ENCODE measurements around the gene GPC5.
"Not testable (repeated sequence)": the region's sequence is repeated elsewhere in the genome, so short reads cannot be mapped to it uniquely, and the experiment has no call there.

Gene GPC5

GRCh38 chr13:91785431-91786119, 387.2 kb downstream of the GPC5 start:
- H3K79me1 ChIP-seq (ENCODE audit: low read length), result no peaks in the 10 kb centered on the region
- no CpG with 5 or more reads among the region's 5 CpGs for WGBS (ENCODE audit: extremely low coverage, insufficient coverage, insufficient read length)

GRCh38 chr13:91792054-91792453, 393.6 kb downstream of the GPC5 start:
- Histone ChIP-seq H3K27ac (ENCODE audit: low read depth, low read length) (no peak overlapping the region), H2BK120ac (ENCODE audit: insufficient read depth, low read length, poor library complexity) (no peak overlapping the region), H3K4ac (ENCODE audit: low read depth, low read length) (no peak overlapping the region), H3K4me3 (ENCODE audit: low read depth, low read length) (no peak overlapping the region), H3K4me2 (ENCODE audit: low read length) (no peak overlapping the region), H3K4me1 (ENCODE audit: control insufficient read depth in 1 of 2, insufficient read depth in 2 of 2, low read length in 2 of 2) (no peaks in the 10 kb centered on the region), H3K79me1 (ENCODE audit: low read length) (no peaks in the 10 kb centered on the region), H3K23ac (ENCODE audit: low read length) (no peak overlapping the region), H2BK12ac (ENCODE audit: low read length) (no peak overlapping the region), H3K9me3 (ENCODE audit: insufficient read depth, low read depth, low read length) (no peaks in the 10 kb centered on the region), H3K27me3 (ENCODE audit: insufficient read depth, low read length) (no peaks in the 10 kb centered on the region), H4K12ac (ENCODE audit: low read depth, low read length) (no peak overlapping the region), H4K91ac (ENCODE audit: low read depth, low read length) (no peak overlapping the region), H3K14ac (ENCODE audit: low read length) (no peak overlapping the region), H3K36me3 (ENCODE audit: control insufficient read depth in 1 of 2, insufficient read depth in 2 of 2, low read length in 2 of 2) (no peaks in the 10 kb centered on the region), H2AK5ac (ENCODE audit: low read length) (no peak overlapping the region), H3K9ac (ENCODE audit: low read length) (no peak overlapping the region), H3K18ac (ENCODE audit: low read length) (no peak overlapping the region), H2BK5ac (ENCODE audit: low read depth, low read length, poor library complexity) (no peak overlapping the region), H2AFZ (ENCODE audit: insufficient read depth, low read length, poor library complexity) (no peak overlapping the region), H3K79me2 (ENCODE audit: control insufficient read depth, insufficient read depth, low read length, poor library complexity) (no peaks in the 10 kb centered on the region), H4K8ac (ENCODE audit: low read depth, low read length) (no peak overlapping the region)
- no CpG with 5 or more reads among the region's 1 CpG for WGBS (ENCODE audit: extremely low coverage, insufficient coverage, insufficient read length)
- no peak for DNase-seq

More at GRCh38 chr13:91785431-91786119, 387.2 kb downstream of the GPC5 start:
- H3K23ac ChIP-seq (ENCODE audit: low read length), result no peak overlapping the region
- H3K4me3 ChIP-seq (ENCODE audit: low read depth, low read length), result no peak overlapping the region
- H3K14ac ChIP-seq (ENCODE audit: low read length), result no peak overlapping the region
- no peak overlapping the region for H3K9ac ChIP-seq (ENCODE audit: low read length)
- no peak for DNase-seq
- no peak overlapping the region for H2BK120ac ChIP-seq (ENCODE audit: insufficient read depth, low read length, poor library complexity)
- H3K36me3 ChIP-seq (ENCODE audit: control insufficient read depth in 1 of 2, insufficient read depth in 2 of 2, low read length in 2 of 2), result no peaks in the 10 kb centered on the region
- H4K12ac ChIP-seq (ENCODE audit: low read depth, low read length), result no peak overlapping the region
- no peaks in the 10 kb centered on the region for H3K9me3 ChIP-seq (ENCODE audit: insufficient read depth, low read depth, low read length)
- no peaks in the 10 kb centered on the region for H3K4me1 ChIP-seq (ENCODE audit: control insufficient read depth in 1 of 2, insufficient read depth in 2 of 2, low read length in 2 of 2)
- no peak overlapping the region for H2BK12ac ChIP-seq (ENCODE audit: low read length)
- H2BK5ac ChIP-seq (ENCODE audit: low read depth, low read length, poor library complexity), result no peak overlapping the region
- no peak overlapping the region for H3K18ac ChIP-seq (ENCODE audit: low read length)
- no peaks in the 10 kb centered on the region for H3K79me2 ChIP-seq (ENCODE audit: control insufficient read depth, insufficient read depth, low read length, poor library complexity)
- no peak overlapping the region for H3K4me2 ChIP-seq (ENCODE audit: low read length)
- no peaks in the 10 kb centered on the region for H3K27me3 ChIP-seq (ENCODE audit: insufficient read depth, low read length)
- no peak overlapping the region for H3K4ac ChIP-seq (ENCODE audit: low read depth, low read length)
- H2AK5ac ChIP-seq (ENCODE audit: low read length), result no peak overlapping the region
- no peak overlapping the region for H4K91ac ChIP-seq (ENCODE audit: low read depth, low read length)
- no peak overlapping the region for H2AFZ ChIP-seq (ENCODE audit: insufficient read depth, low read length, poor library complexity)
- H3K27ac ChIP-seq (ENCODE audit: low read depth, low read length), result no peak overlapping the region
- H4K8ac ChIP-seq (ENCODE audit: low read depth, low read length), result no peak overlapping the region

- no CpG with 5 or more reads among the region's 11 CpGs for WGBS (ENCODE audit: extremely low coverage, insufficient coverage, insufficient read length)
- no peak overlapping the region for H3K14ac ChIP-seq (ENCODE audit: low read length)
- no peak overlapping the region for H3K23ac ChIP-seq (ENCODE audit: low read length)
Measured at GRCh38 chr13:91797567-91797966, 399.1 kb downstream of the GPC5 start.

GRCh38 chr13:91798338-91798737, 399.9 kb downstream of the GPC5 start:
- H3K27me3 ChIP-seq (ENCODE audit: insufficient read depth, low read length); H3K36me3 ChIP-seq (ENCODE audit: control insufficient read depth in 1 of 2, insufficient read depth in 2 of 2, low read length in 2 of 2); H3K9me3 ChIP-seq (ENCODE audit: insufficient read depth, low read depth, low read length); H2AK5ac ChIP-seq (ENCODE audit: low read length); H4K91ac ChIP-seq (ENCODE audit: low read depth, low read length); H2BK120ac ChIP-seq (ENCODE audit: insufficient read depth, low read length, poor library complexity); H3K4me2 ChIP-seq (ENCODE audit: low read length); H4K8ac ChIP-seq (ENCODE audit: low read depth, low read length); H3K27ac ChIP-seq (ENCODE audit: low read depth, low read length); H3K79me1 ChIP-seq (ENCODE audit: low read length); H2BK12ac ChIP-seq (ENCODE audit: low read length); H3K4me1 ChIP-seq (ENCODE audit: control insufficient read depth in 1 of 2, insufficient read depth in 2 of 2, low read length in 2 of 2); H3K23ac ChIP-seq (ENCODE audit: low read length); H3K4ac ChIP-seq (ENCODE audit: low read depth, low read length); H3K18ac ChIP-seq (ENCODE audit: low read length); H3K79me2 ChIP-seq (ENCODE audit: control insufficient read depth, insufficient read depth, low read length, poor library complexity); H2AFZ ChIP-seq (ENCODE audit: insufficient read depth, low read length, poor library complexity); H3K4me3 ChIP-seq (ENCODE audit: low read depth, low read length); H3K9ac ChIP-seq (ENCODE audit: low read length); H4K12ac ChIP-seq (ENCODE audit: low read depth, low read length); DNase-seq; H3K14ac ChIP-seq (ENCODE audit: low read length); H2BK5ac ChIP-seq (ENCODE audit: low read depth, low read length, poor library complexity): not testable (repeated sequence)
- no CpG with 5 or more reads among the region's 3 CpGs for WGBS (ENCODE audit: extremely low coverage, insufficient coverage, insufficient read length)

More at GRCh38 chr13:91797567-91797966, 399.1 kb downstream of the GPC5 start:
- Histone ChIP-seq H4K91ac (ENCODE audit: low read depth, low read length) (no peak overlapping the region), H3K27ac (ENCODE audit: low read depth, low read length) (no peak overlapping the region), H2AFZ (ENCODE audit: insufficient read depth, low read length, poor library complexity) (no peak overlapping the region), H3K4me3 (ENCODE audit: low read depth, low read length) (no peak overlapping the region), H3K79me2 (ENCODE audit: control insufficient read depth, insufficient read depth, low read length, poor library complexity) (no peaks in the 10 kb centered on the region), H4K8ac (ENCODE audit: low read depth, low read length) (no peak overlapping the region), H2BK120ac (ENCODE audit: insufficient read depth, low read length, poor library complexity) (no peak overlapping the region), H2BK12ac (ENCODE audit: low read length) (no peak overlapping the region), H3K9me3 (ENCODE audit: insufficient read depth, low read depth, low read length) (no peaks in the 10 kb centered on the region), H3K27me3 (ENCODE audit: insufficient read depth, low read length) (no peaks in the 10 kb centered on the region), H3K36me3 (ENCODE audit: control insufficient read depth in 1 of 2, insufficient read depth in 2 of 2, low read length in 2 of 2) (no peaks in the 10 kb centered on the region), H3K79me1 (ENCODE audit: low read length) (peaks cover 1% of the 10 kb centered on the region), H3K4me1 (ENCODE audit: control insufficient read depth in 1 of 2, insufficient read depth in 2 of 2, low read length in 2 of 2) (no peaks in the 10 kb centered on the region), H3K4me2 (ENCODE audit: low read length) (no peak overlapping the region), H2AK5ac (ENCODE audit: low read length) (no peak overlapping the region), H3K4ac (ENCODE audit: low read depth, low read length) (no peak overlapping the region), H2BK5ac (ENCODE audit: low read depth, low read length, poor library complexity) (no peak overlapping the region), H4K12ac (ENCODE audit: low read depth, low read length) (no peak overlapping the region), H3K9ac (ENCODE audit: low read length) (no peak overlapping the region), H3K18ac (ENCODE audit: low read length) (no peak overlapping the region)
- no peak for DNase-seq
